Pons (tissue), 1 donor: Measurements from ENCODE around the gene DCAF4L1.
A peak's percentile ranks its signal among the peaks of the same experiment; 100 is the strongest.

Experiments
- DNase-seq: peaks from one replicate; pipeline ENCODE4 v3.0.0-alpha.2; 2016; ENCODE audit warnings: low spot score

The DCAF4L1 gene

GRCh38 chr4:41981456-41981855 lies at the start of gene DCAF4L1:
Gene DCAF4L1 (plus strand): TSS chr4:41981756. CDS start chr4:41981793, 37 bp downstream.
- no peak for DNase-seq

- no peak for DNase-seq
Observed at GRCh38 chr4:41932988-41933387, 48.6 kb upstream of the DCAF4L1 start.

GRCh38 chr4:41933997-41934503 lies 47.5 kb upstream of the DCAF4L1 start:
- peak; percentile 64 for DNase-seq

GRCh38 chr4:41934514-41934900 lies 47.0 kb upstream of the DCAF4L1 start:
- peak; percentile 41 for DNase-seq

GRCh38 chr4:41934901-41935651 lies 46.5 kb upstream of the DCAF4L1 start, which contains the start of gene TMEM33:
Gene TMEM33 (plus strand): TSS chr4:41935429. CDS start chr4:41935485, 56 bp downstream.
- DNase-seq: peak; percentile 91

GRCh38 chr4:41935652-41936021 lies 45.9 kb upstream of the DCAF4L1 start:
- DNase-seq: no peak

- DNase-seq: no peak
Observed at GRCh38 chr4:41939016-41939626, 42.4 kb upstream of the DCAF4L1 start.

- DNase-seq: no peak
Observed at GRCh38 chr4:41940834-41941233, 40.7 kb upstream of the DCAF4L1 start.

- DNase-seq: no peak
Observed at GRCh38 chr4:41943506-41943905, 38.0 kb upstream of the DCAF4L1 start.

GRCh38 chr4:41944089-41944488 lies 37.5 kb upstream of the DCAF4L1 start:
- DNase-seq: no peak

GRCh38 chr4:41949531-41949930 lies 32.0 kb upstream of the DCAF4L1 start:
- DNase-seq: no peak

GRCh38 chr4:41957634-41958033 lies 23.9 kb upstream of the DCAF4L1 start:
- no peak for DNase-seq

GRCh38 chr4:41963105-41963504 lies 18.5 kb upstream of the DCAF4L1 start:
- DNase-seq: peak; percentile 19

GRCh38 chr4:41964401-41964800 lies 17.2 kb upstream of the DCAF4L1 start:
- no peak for DNase-seq

- no peak for DNase-seq
Observed at GRCh38 chr4:41967392-41967791, 14.2 kb upstream of the DCAF4L1 start.

GRCh38 chr4:41969671-41970070 lies 11.9 kb upstream of the DCAF4L1 start:
- DNase-seq: no peak

- no peak for DNase-seq
Observed at GRCh38 chr4:41975341-41975740, 6.2 kb upstream of the DCAF4L1 start.

- no peak for DNase-seq
Observed at GRCh38 chr4:41976775-41977516, 4.6 kb upstream of the DCAF4L1 start.

GRCh38 chr4:41977709-41978108 lies 3.8 kb upstream of the DCAF4L1 start:
- DNase-seq: no peak

- no peak for DNase-seq
Observed at GRCh38 chr4:41982716-41983115, 1.2 kb downstream of the DCAF4L1 start.

- no peak for DNase-seq
Observed at GRCh38 chr4:41985151-41985550, 3.6 kb downstream of the DCAF4L1 start.

- no peak for DNase-seq
Observed at GRCh38 chr4:41989994-41990364, 8.4 kb downstream of the DCAF4L1 start.
